CD4-positive, alpha-beta T cell treated with Interleukin-4 for 1 hour (primary cell): Measurements from ENCODE around the gene DGKZ.

ENCODE experiments used
- DNase-seq, 2 donors: peaks; one replicate each; pipeline ENCODE4 v3.0.0-alpha.2; 2020 to 2022

DGKZ gene

GRCh38 chr11:46404476-46405017 lies 57.3 kb downstream of the DGKZ start:
- no peak for DNase-seq

GRCh38 chr11:46407635-46408034 lies 60.4 kb downstream of the DGKZ start:
- no peak for DNase-seq

- DNase-seq = no peak
These were observed 61.2 kb downstream of the DGKZ start for GRCh38 chr11:46408407-46408986.

- no peak for DNase-seq
These were observed 62.8 kb downstream of the DGKZ start for GRCh38 chr11:46410021-46410420.

GRCh38 chr11:46413760-46414465 lies 66.7 kb downstream of the DGKZ start:
- DNase-seq = no peak

- DNase-seq = no peak
These were observed 67.2 kb downstream of the DGKZ start for GRCh38 chr11:46414466-46414796.

GRCh38 chr11:46414879-46415278 lies 67.6 kb downstream of the DGKZ start:
- DNase-seq = no peak

GRCh38 chr11:46417711-46418110 lies 70.4 kb downstream of the DGKZ start:
- no peak for DNase-seq

- no peak for DNase-seq
These were observed 71.5 kb downstream of the DGKZ start for GRCh38 chr11:46418751-46419150.

GRCh38 chr11:46420513-46420912 lies 73.2 kb downstream of the DGKZ start:
- no peak for DNase-seq

- no peak for DNase-seq
These were observed 74.1 kb downstream of the DGKZ start for GRCh38 chr11:46421257-46421880.

- DNase-seq = no peak
These were observed 75.3 kb downstream of the DGKZ start for GRCh38 chr11:46422588-46422987.

- no peak for DNase-seq
These were observed 79.1 kb downstream of the DGKZ start for GRCh38 chr11:46426233-46426991.

- no peak for DNase-seq
These were observed 80.1 kb downstream of the DGKZ start for GRCh38 chr11:46427364-46427763.

- DNase-seq = no peak
These were observed 82.5 kb downstream of the DGKZ start for GRCh38 chr11:46429717-46430116.
